GM19438 (cell line): ENCODE data around the gene CPSF4L.
"Not testable (repeated sequence)": the region's sequence is repeated elsewhere in the genome, so short reads cannot be mapped to it uniquely, and the experiment has no call there.

ENCODE experiments used
- ATAC-seq: cut with Tn5 transposase; IDR thresholded peaks from one replicate; pipeline ENCODE4 v1.9.1; 2021; ENCODE audit warnings: low read depth; ENCODE audit not compliant: unreplicated experiment

CPSF4L gene

GRCh38 chr17:73271072-73271471, 9.4 kb upstream of the CPSF4L start:
- ATAC-seq: peak; percentile 96

- no peak for ATAC-seq
Observed at GRCh38 chr17:73269791-73270190, 8.1 kb upstream of the CPSF4L start.

GRCh38 chr17:73269329-73269615, 7.6 kb upstream of the CPSF4L start:
- no peak for ATAC-seq

- no peak for ATAC-seq
Observed at GRCh38 chr17:73268582-73269328, 7.1 kb upstream of the CPSF4L start.

GRCh38 chr17:73267648-73268537, 6.2 kb upstream of the CPSF4L start:
- no peak for ATAC-seq

- no peak for ATAC-seq
Observed at GRCh38 chr17:73266796-73267195, 5.1 kb upstream of the CPSF4L start.

GRCh38 chr17:73265646-73266640, 4.3 kb upstream of the CPSF4L start:
- no peak for ATAC-seq

- ATAC-seq: not testable (repeated sequence)
Observed at GRCh38 chr17:73264448-73264847, 2.8 kb upstream of the CPSF4L start.

GRCh38 chr17:73262676-73263642, 1.3 kb upstream of the CPSF4L start:
- no peak for ATAC-seq

GRCh38 chr17:73261952-73262675, 434 bp upstream of the CPSF4L start:
- ATAC-seq: no peak

GRCh38 chr17:73257516-73257915, 4.2 kb downstream of the CPSF4L start:
- no peak for ATAC-seq

GRCh38 chr17:73256220-73256619, 5.5 kb downstream of the CPSF4L start:
- ATAC-seq: no peak

- ATAC-seq: no peak
Observed at GRCh38 chr17:73255671-73256181, 6.0 kb downstream of the CPSF4L start.

- no peak for ATAC-seq
Observed at GRCh38 chr17:73251871-73252270, 9.8 kb downstream of the CPSF4L start.

GRCh38 chr17:73250851-73251640, 10.6 kb downstream of the CPSF4L start:
- ATAC-seq: no peak

- no peak for ATAC-seq
Observed at GRCh38 chr17:73249700-73250099, 12.0 kb downstream of the CPSF4L start.

GRCh38 chr17:73248532-73248931, 13.1 kb downstream of the CPSF4L start:
- no peak for ATAC-seq

GRCh38 chr17:73247726-73248125, 14.0 kb downstream of the CPSF4L start:
- ATAC-seq: no peak
